Tibial nerve (tissue), 4 donors: ENCODE data around the gene SLIT1. TPM values are rescaled to one million over a fixed set of nuclear protein-coding genes. Genes with fewer than 3 reads are reported as not detected.

ENCODE experiments used
- DNase-seq, 2 donors: peaks; one replicate each; pipeline ENCODE4 v3.0.0-alpha.2; 2019; ENCODE audit warnings: low spot score in 2 of 2
- H3K27ac ChIP-seq, 4 donors: fragments of 200-600 bp; sonication (generic) in 3 of 4; one replicate each; pipeline ENCODE4 v1.5.1; 2017 to 2019; ENCODE audit warnings: mild to moderate bottlenecking in 1 of 4
- H3K27me3 ChIP-seq, 2 donors: fragments of 200-600 bp; sonication (generic) in 1 of 2; one replicate each; pipeline versions ENCODE4 v1.5.1 to v1.6.0; 2017 to 2019
- H3K36me3 ChIP-seq, 3 donors: fragments of 200-600 bp; sonication (generic); one replicate each; pipeline ENCODE4 v1.5.1; 2018 to 2019
- H3K4me1 ChIP-seq, 4 donors: fragments of 200-600 bp; sonication (generic) in 3 of 4; one replicate each; pipeline ENCODE4 v1.5.1; 2017 to 2019
- H3K4me3 ChIP-seq, 4 donors: fragments of 200-600 bp; sonication (generic) in 3 of 4; one replicate each; pipeline ENCODE4 v1.5.1; 2017 to 2019; ENCODE audit warnings: mild to moderate bottlenecking in 1 of 4, moderate library complexity in 1 of 4
- H3K9me3 ChIP-seq, 4 donors: fragments of 200-600 bp; sonication (generic) in 3 of 4; one replicate each; pipeline ENCODE4 v1.5.1; 2017 to 2019
- CTCF ChIP-seq, 5 experiments: fragments of 200-600 bp in 3 of 5; fragments of 450-650 bp in 2 of 5; sonication (generic) in 3 of 5; IDR thresholded peaks; one replicate each; pipeline ENCODE4 v1.5.1; 2016 to 2019; ENCODE audit warnings: antibody characterized with exemption in 5 of 5, mild to moderate bottlenecking in 3 of 5, moderate library complexity in 2 of 5
- EP300 ChIP-seq, 2 donors: sonication (generic); formaldehyde crosslinking; IDR thresholded peaks; one replicate each; pipeline ENCODE4 v1.6.1; 2017; ENCODE audit warnings: antibody characterized with exemption in 2 of 2, mild to moderate bottlenecking in 1 of 2
- POLR2A ChIP-seq, 2 donors: fragments of 450-650 bp; IDR thresholded peaks; one replicate each; pipeline ENCODE4 v1.6.1; 2017; ENCODE audit warnings: antibody characterized with exemption in 2 of 2, mild to moderate bottlenecking in 2 of 2, moderate library complexity in 2 of 2
- WGBS, 2 donors: methylation state at CpG; one replicate each; pipeline ENCODE4 v1.1.5; 2018; 5-methylcytosine and 5-hydroxymethylcytosine counted together
- total RNA-seq, 4 donors: library from RNA; depleted of rRNA; stranded (reverse); fragments of >200 nt; gene quantifications; one replicate each; pipeline ENCODE4 v1.1.0, GENCODE V29; 2016

The SLIT1 gene
- 1 to 10 TPM in 2 of 4 donors, under 1 TPM in 2; 0.78 to 3.1 (median 1.3) TPM for total RNA-seq

DNA sequence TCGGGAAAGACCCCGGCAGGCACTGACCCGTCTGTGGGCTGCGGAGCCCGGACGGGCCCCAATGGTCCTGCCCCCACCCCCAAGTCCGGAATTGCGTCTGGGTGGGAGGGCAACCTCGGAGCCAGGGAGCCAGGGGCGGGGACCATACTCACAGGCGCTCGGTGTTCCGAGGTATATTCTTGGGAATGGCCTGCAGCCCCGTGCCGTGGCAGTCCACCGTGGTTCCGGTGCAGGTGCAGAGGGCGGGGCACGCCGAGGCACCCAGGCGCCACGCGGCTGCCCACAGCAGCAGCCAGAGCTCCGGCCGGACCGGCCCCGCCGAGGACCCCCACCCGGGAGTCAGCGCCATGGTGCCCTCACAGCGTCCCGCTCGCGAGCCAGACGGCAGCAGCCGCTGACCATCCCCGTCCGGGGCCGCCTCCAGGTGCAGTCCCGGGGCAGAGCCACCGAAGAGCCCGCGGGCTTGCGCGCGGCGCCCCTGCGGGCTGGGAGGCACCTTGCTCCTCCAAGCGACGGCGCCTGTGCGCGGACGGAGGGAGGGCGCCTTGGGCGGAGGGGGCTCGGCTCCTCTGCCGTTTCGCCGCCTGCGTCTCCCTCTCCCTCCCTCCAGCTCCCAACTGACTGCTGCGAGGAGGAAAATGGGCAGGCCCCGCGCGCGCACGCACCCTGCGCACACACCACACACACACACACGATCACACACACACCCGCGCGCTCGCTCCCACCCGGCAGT, at the start of gene SLIT1:
SLIT1 (minus strand) TSS at position 634 of the 733 bp plus-strand sequence; CDS start at position 349, 285 bp downstream.
- Histone ChIP-seq H3K4me3 (peak within 1 kb of the TSS in 2 of 4 donors; percentile 12 to 26), H3K27me3 (peaks cover 0 to 43% of the 10 kb centered on the region in 2 donors), H3K4me1 (peaks cover 0 to 12% (median 4%) of the 10 kb centered on the region in 4 donors), H3K9me3 (no peaks in the 10 kb centered on the region), H3K27ac (no peak within 1 kb of the TSS), H3K36me3 (no peaks in the 10 kb centered on the region)
- no peak for TF ChIP-seq POLR2A (IDR thresholded peaks at IDR 0.05)
- TF ChIP-seq CTCF (IDR thresholded peaks at IDR 0.05) = no peak
- TF ChIP-seq EP300 (IDR thresholded peaks at IDR 0.05) = no peak
- WGBS, 2 donors = 2% methylated on average over 26 to 34 of the region's 74 CpGs
- DNase-seq = no peak

DNA sequence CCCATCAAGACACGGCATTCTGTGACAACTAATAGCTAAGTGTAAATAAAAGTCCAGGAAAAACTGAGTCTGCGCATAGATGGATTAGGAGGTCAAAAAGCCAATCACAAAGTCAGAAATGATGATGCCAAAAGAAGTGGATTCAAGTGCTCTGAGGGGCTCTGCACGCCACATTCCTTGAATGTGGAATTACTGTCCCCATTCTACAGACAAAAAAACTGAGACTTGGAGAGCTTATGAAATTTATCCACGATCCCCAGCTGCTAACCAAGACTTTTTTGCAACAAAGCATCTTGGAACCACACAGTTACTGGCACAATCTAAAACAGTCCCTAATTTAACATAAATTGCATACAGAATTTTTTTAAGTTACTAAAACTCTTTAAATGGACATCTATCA, 49.6 kb upstream of the SLIT1 start:
- DNase-seq = no peak
- Histone ChIP-seq H3K27me3 (no peaks in the 10 kb centered on the region), H3K4me3 (no peak overlapping the region), H3K9me3 (no peaks in the 10 kb centered on the region), H3K36me3 (peaks cover 0 to 60% (median 0%) of the 10 kb centered on the region in 3 donors), H3K4me1 (no peaks in the 10 kb centered on the region), H3K27ac (no peak overlapping the region)
- WGBS, 2 donors = 90 to 94% methylated on average over 4 of the region's 4 CpGs
- TF ChIP-seq POLR2A (IDR thresholded peaks at IDR 0.05) (no peak), CTCF (IDR thresholded peaks at IDR 0.05) (no peak), EP300 (IDR thresholded peaks at IDR 0.05) (no peak)

GRCh38 chr10:97234400-97234799, 48.6 kb upstream of the SLIT1 start:
- Histone ChIP-seq H3K4me3 (no peak overlapping the region), H3K4me1 (no peaks in the 10 kb centered on the region), H3K27ac (no peak overlapping the region), H3K36me3 (peaks cover 0 to 57% (median 0%) of the 10 kb centered on the region in 3 donors), H3K9me3 (no peaks in the 10 kb centered on the region), H3K27me3 (no peaks in the 10 kb centered on the region)
- no peak for TF ChIP-seq EP300 (IDR thresholded peaks at IDR 0.05)
- peak in 4 of 5 experiments; percentile 38 to 50 (median 48) for TF ChIP-seq CTCF (IDR thresholded peaks at IDR 0.05)
- TF ChIP-seq POLR2A (IDR thresholded peaks at IDR 0.05) = no peak
- peak in 1 of 2 donors; percentile 13 for DNase-seq
- WGBS, 2 donors = 41 to 61% methylated on average over 1 of the region's 1 CpG

GRCh38 chr10:97230146-97230545, 44.4 kb upstream of the SLIT1 start:
- DNase-seq = no peak
- no peaks in the 10 kb centered on the region for H3K27me3 ChIP-seq
- H3K4me1 ChIP-seq = no peaks in the 10 kb centered on the region
- H3K27ac ChIP-seq = no peak overlapping the region
- H3K4me3 ChIP-seq = no peak overlapping the region
- no peak for TF ChIP-seq CTCF (IDR thresholded peaks at IDR 0.05)
- H3K9me3 ChIP-seq = no peaks in the 10 kb centered on the region
- WGBS, 2 donors = 94% methylated on average over 1 of the region's 1 CpG
- peaks cover 0 to 69% (median 4%) of the 10 kb centered on the region in 3 donors for H3K36me3 ChIP-seq

DNA sequence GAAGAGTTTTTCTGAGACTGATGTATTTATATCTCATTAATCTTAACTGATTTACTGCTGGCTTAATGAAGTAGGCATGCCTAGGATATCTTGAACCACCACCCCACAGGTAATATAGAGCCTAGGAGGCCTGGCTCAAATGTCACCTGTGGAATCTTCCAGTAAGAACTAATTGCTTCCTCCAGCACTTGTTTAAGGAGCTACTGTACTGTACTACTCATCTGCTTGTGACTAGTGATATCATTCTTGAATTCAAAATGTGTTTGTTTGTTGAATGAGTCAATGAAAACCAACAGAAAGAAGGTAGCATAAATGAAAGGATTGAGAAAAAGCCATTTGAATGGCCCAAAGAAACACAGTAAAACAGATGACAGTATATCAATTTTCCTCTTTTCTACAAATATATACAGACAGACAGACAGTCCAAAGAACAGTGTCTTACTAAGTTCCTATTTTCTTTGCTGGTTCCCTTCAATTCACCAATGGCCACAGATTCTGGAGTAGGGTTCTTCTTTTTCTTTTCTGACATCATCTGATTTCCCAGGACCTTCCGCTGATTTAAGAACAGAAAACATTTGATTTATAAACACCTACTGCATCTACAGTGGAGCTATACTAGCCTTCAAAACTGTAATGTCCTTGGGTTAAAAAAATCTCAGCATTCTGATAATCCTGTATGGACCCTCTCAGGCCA, 43.7 kb upstream of the SLIT1 start:
- H3K36me3 ChIP-seq = peaks cover 0 to 75% (median 4%) of the 10 kb centered on the region in 3 donors
- H3K4me3 ChIP-seq = no peak overlapping the region
- DNase-seq = no peak
- TF ChIP-seq POLR2A (IDR thresholded peaks at IDR 0.05) = no peak
- TF ChIP-seq CTCF (IDR thresholded peaks at IDR 0.05) = no peak
- no peak for TF ChIP-seq EP300 (IDR thresholded peaks at IDR 0.05)
- no peak overlapping the region for H3K27ac ChIP-seq
- H3K27me3 ChIP-seq = no peaks in the 10 kb centered on the region
- H3K4me1 ChIP-seq = peaks cover 0 to 4% (median 0%) of the 10 kb centered on the region in 4 donors
- H3K9me3 ChIP-seq = no peaks in the 10 kb centered on the region
- 87 to 93% methylated on average over 1 of the region's 1 CpG for WGBS, 2 donors
